Choroid plexus epithelial cell (primary cell): ENCODE results near the gene PLPP7.
A peak's percentile ranks its signal among the peaks of the same experiment; 100 is the strongest.

Source experiments
- DNase-seq: peaks from one replicate; pipeline ENCODE4 v3.0.0-alpha.2; 2010; ENCODE audit warnings: low read depth
- H3K4me3 ChIP-seq: 2 replicates; pipeline ENCODE4 v1.5.1; 2011; ENCODE audit warnings: low read depth, mild to moderate bottlenecking, control low read depth, low read length, moderate library complexity
- CTCF ChIP-seq: conservative IDR thresholded peaks from 2 replicates; pipeline ENCODE4 v1.5.1; 2011; ENCODE audit warnings: low read depth, mild to moderate bottlenecking, control low read depth, inconsistent platforms, low read length, moderate library complexity

Gene PLPP7

GRCh38 chr9:131275332-131276093 lies 14.0 kb upstream of the PLPP7 start:
- DNase-seq = no peak
- H3K4me3 ChIP-seq = no peak overlapping the region
- TF ChIP-seq CTCF = no peak

GRCh38 chr9:131276094-131276888 lies 13.2 kb upstream of the PLPP7 start, which contains the start of gene FAM78A:
FAM78A (minus strand) TSS chr9:131276510; CDS start chr9:131276179, 331 bp downstream.
- H3K4me3 ChIP-seq = peak within 1 kb of the TSS; percentile 46
- DNase-seq = peak; percentile 14
- TF ChIP-seq CTCF = no peak

- DNase-seq = no peak
- peak overlapping the region; percentile 46 for H3K4me3 ChIP-seq
- no peak for TF ChIP-seq CTCF
These were observed 12.6 kb upstream of the PLPP7 start for GRCh38 chr9:131276891-131277286.

- H3K4me3 ChIP-seq = peak overlapping the region; percentile 46
- no peak for DNase-seq
- TF ChIP-seq CTCF = no peak
These were observed 12.1 kb upstream of the PLPP7 start for GRCh38 chr9:131277287-131277909.

GRCh38 chr9:131277910-131278701 lies 11.4 kb upstream of the PLPP7 start:
- peak overlapping the region; percentile 46 for H3K4me3 ChIP-seq
- no peak for TF ChIP-seq CTCF
- DNase-seq = peak; percentile 86

- DNase-seq = no peak
- H3K4me3 ChIP-seq = no peak overlapping the region
- TF ChIP-seq CTCF = no peak
These were observed 10.8 kb upstream of the PLPP7 start for GRCh38 chr9:131278702-131279111.
